Measurements from ENCODE around the gene ZCCHC7. TPM values are rescaled to one million over a fixed set of nuclear protein-coding genes. Genes with fewer than 3 reads are reported as not detected.

The ZCCHC7 gene
- total RNA-seq, 1 experiment from 2014 or later, result 41.7 TPM

- BruUV-seq (replicated peaks), result no TSS peak
- DNase-seq (ENCODE audit: unreplicated experiment), result no peak
- Mint-ChIP-seq H3K27ac (ENCODE audit: low read depth, unreplicated experiment) (no peak overlapping the region), H3K4me3 (ENCODE audit: unreplicated experiment) (no peak overlapping the region), H3K4me1 (ENCODE audit: insufficient read depth, unreplicated experiment) (peaks cover 9% of the 10 kb centered on the region), H3K27me3 (ENCODE audit: insufficient read depth, unreplicated experiment) (no peaks in the 10 kb centered on the region), H3K36me3 (ENCODE audit: insufficient read depth, unreplicated experiment) (peaks cover 1% of the 10 kb centered on the region), H3K9me3 (ENCODE audit: unreplicated experiment) (no peaks in the 10 kb centered on the region)
- intact Hi-C loops (cut with micrococcal nuclease), result no loop called here
- no peak for TF ChIP-seq CTCF (IDR thresholded peaks at IDR 0.05; ENCODE audit: unreplicated experiment)
- POLR2A ChIA-PET, result interaction anchor here (0.6 to 1.4 kb wide), 3 partner anchors 8 to 42 kb away, joined by 3 read pairs; no protein-coding TSS in a partner anchor
- CTCF ChIA-PET, result interaction anchor here (0.6 kb wide), 1 partner anchor 53 kb away, joined by 3 read pairs; no protein-coding TSS in a partner anchor
These were observed 164.3 kb downstream of the ZCCHC7 start for GRCh38 chr9:37284636-37285035.

GRCh38 chr9:37286530-37287175, 166.3 kb downstream of the ZCCHC7 start:
- H3K4me3 Mint-ChIP-seq (ENCODE audit: unreplicated experiment), result no peak overlapping the region
- no peaks in the 10 kb centered on the region for H3K9me3 Mint-ChIP-seq (ENCODE audit: unreplicated experiment)
- ChIA-PET POLR2A (no interaction called here), CTCF (interaction anchor here (0.9 kb wide), 1 partner anchor 50 kb away, joined by 3 read pairs; no protein-coding TSS in a partner anchor)
- no TSS peak for BruUV-seq (replicated peaks)
- H3K36me3 Mint-ChIP-seq (ENCODE audit: insufficient read depth, unreplicated experiment), result peaks cover 7% of the 10 kb centered on the region
- H3K27me3 Mint-ChIP-seq (ENCODE audit: insufficient read depth, unreplicated experiment), result no peaks in the 10 kb centered on the region
- no peak for TF ChIP-seq CTCF (IDR thresholded peaks at IDR 0.05; ENCODE audit: unreplicated experiment)
- DNase-seq (ENCODE audit: unreplicated experiment), result no peak
- intact Hi-C loops (cut with micrococcal nuclease), result no loop called here
- H3K27ac Mint-ChIP-seq (ENCODE audit: low read depth, unreplicated experiment), result no peak overlapping the region
- H3K4me1 Mint-ChIP-seq (ENCODE audit: insufficient read depth, unreplicated experiment), result peaks cover 8% of the 10 kb centered on the region

GRCh38 chr9:37287317-37287716, 166.9 kb downstream of the ZCCHC7 start:
- ChIA-PET POLR2A (interaction anchor here (0.6 to 0.7 kb wide), 2 partner anchors 33 to 303 kb away, joined by 3 read pairs; no protein-coding TSS in a partner anchor), CTCF (interaction anchor here (0.6 kb wide), 1 partner anchor 13 kb away, joined by 3 read pairs; no protein-coding TSS in a partner anchor)
- Mint-ChIP-seq H3K27ac (ENCODE audit: low read depth, unreplicated experiment) (no peak overlapping the region), H3K36me3 (ENCODE audit: insufficient read depth, unreplicated experiment) (peaks cover 7% of the 10 kb centered on the region), H3K27me3 (ENCODE audit: insufficient read depth, unreplicated experiment) (no peaks in the 10 kb centered on the region), H3K4me3 (ENCODE audit: unreplicated experiment) (no peak overlapping the region), H3K4me1 (ENCODE audit: insufficient read depth, unreplicated experiment) (peaks cover 8% of the 10 kb centered on the region), H3K9me3 (ENCODE audit: unreplicated experiment) (no peaks in the 10 kb centered on the region)
- intact Hi-C loops (cut with micrococcal nuclease), result no loop called here
- BruUV-seq (replicated peaks), result no TSS peak
- no peak for DNase-seq (ENCODE audit: unreplicated experiment)
- TF ChIP-seq CTCF (IDR thresholded peaks at IDR 0.05; ENCODE audit: unreplicated experiment), result no peak

- no TSS peak for BruUV-seq (replicated peaks)
- ChIA-PET POLR2A (no interaction called here), CTCF (no interaction called here)
- intact Hi-C loops (cut with micrococcal nuclease), result no loop called here
- peaks cover 17% of the 10 kb centered on the region for H3K4me1 Mint-ChIP-seq (ENCODE audit: insufficient read depth, unreplicated experiment)
- no peak for DNase-seq (ENCODE audit: unreplicated experiment)
- H3K9me3 Mint-ChIP-seq (ENCODE audit: unreplicated experiment), result no peaks in the 10 kb centered on the region
- peaks cover 15% of the 10 kb centered on the region for H3K36me3 Mint-ChIP-seq (ENCODE audit: insufficient read depth, unreplicated experiment)
- H3K27ac Mint-ChIP-seq (ENCODE audit: low read depth, unreplicated experiment), result no peak overlapping the region
- no peaks in the 10 kb centered on the region for H3K27me3 Mint-ChIP-seq (ENCODE audit: insufficient read depth, unreplicated experiment)
- H3K4me3 Mint-ChIP-seq (ENCODE audit: unreplicated experiment), result no peak overlapping the region
- no peak for TF ChIP-seq CTCF (IDR thresholded peaks at IDR 0.05; ENCODE audit: unreplicated experiment)
These were observed 169.3 kb downstream of the ZCCHC7 start for GRCh38 chr9:37289631-37290030.
